ENCODE measurements around the gene PET100.

The PET100 gene

DNA sequence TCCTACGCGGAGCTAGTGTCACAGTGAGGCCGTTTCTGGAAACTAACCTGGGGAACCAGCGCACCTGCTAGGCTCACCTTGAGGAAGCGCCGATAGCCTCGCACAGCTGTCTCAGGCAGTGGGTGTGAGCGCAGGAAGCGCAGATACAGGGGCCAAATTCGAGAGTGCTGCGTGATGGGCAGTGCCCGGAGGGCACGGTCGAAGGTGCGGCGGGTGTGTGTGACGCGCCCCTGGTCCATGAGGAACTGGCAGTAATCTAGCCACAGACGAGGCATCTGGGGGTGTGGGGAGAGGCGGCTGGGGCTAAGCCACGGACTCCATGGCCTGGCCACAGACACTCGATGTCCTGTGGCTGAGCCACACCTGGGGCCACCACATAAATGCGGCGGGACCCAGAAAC is 2.4 kb upstream of the PET100 start:
- Histone ChIP-seq H3K9me3 (ENCODE audit: control insufficient read depth, low read length) (no peaks in the 10 kb centered on the region), H2BK5ac (ENCODE audit: low read depth, low read length, poor library complexity, severe bottlenecking) (no peak overlapping the region), H3K27me3 (ENCODE audit: control insufficient read depth in 1 of 2, insufficient read depth in 1 of 2, low read length in 2 of 2) (no peaks in the 10 kb centered on the region), H3K4me3 (ENCODE audit: insufficient read depth in 1 of 2, low read depth in 1 of 2, low read length in 2 of 2) (no peak overlapping the region), H4K91ac (ENCODE audit: low read length) (peak overlapping the region; percentile 2), H2AFZ (ENCODE audit: low read depth, low read length) (no peak overlapping the region), H2AK5ac (ENCODE audit: low read length, severe bottlenecking) (no peak overlapping the region), H3K36me3 (ENCODE audit: control insufficient read depth in 1 of 2, insufficient read depth in 2 of 2, low read depth in 1 of 2, low read length in 2 of 2) (peaks cover 28 to 64% of the 10 kb centered on the region in 2 experiments), H3K27ac (ENCODE audit: low read length, poor library complexity, severe bottlenecking) (no peak overlapping the region), H3K4me1 (ENCODE audit: control insufficient read depth, insufficient read depth, low read depth, low read length) (peaks cover 28% of the 10 kb centered on the region), H4K8ac (ENCODE audit: low read length) (no peak overlapping the region), H3K4ac (ENCODE audit: low read depth in 1 of 2, low read length in 2 of 2) (no peak overlapping the region), H2BK12ac (ENCODE audit: low read length in 2 of 2) (no peak overlapping the region), H2BK15ac (ENCODE audit: low read depth, poor library complexity, severe bottlenecking) (no peak overlapping the region), H3K18ac (ENCODE audit: low read depth in 1 of 2, low read length in 2 of 2) (no peak overlapping the region), H2BK120ac (ENCODE audit: low read depth, low read length) (no peak overlapping the region), H3K9ac (ENCODE audit: low read length) (no peak overlapping the region), H3K23ac (ENCODE audit: low read length in 2 of 2) (no peak overlapping the region), H3K4me2 (ENCODE audit: low read length, poor library complexity, severe bottlenecking) (no peak overlapping the region), H3K14ac (ENCODE audit: low read length in 2 of 2) (no peak overlapping the region), H3K79me1 (replicated peaks; ENCODE audit: low read length, poor library complexity, severe bottlenecking) (peaks cover 52% of the 10 kb centered on the region)
- no peak for DNase-seq
- 95% methylated on average over 22 of the region's 24 CpGs for WGBS

DNA sequence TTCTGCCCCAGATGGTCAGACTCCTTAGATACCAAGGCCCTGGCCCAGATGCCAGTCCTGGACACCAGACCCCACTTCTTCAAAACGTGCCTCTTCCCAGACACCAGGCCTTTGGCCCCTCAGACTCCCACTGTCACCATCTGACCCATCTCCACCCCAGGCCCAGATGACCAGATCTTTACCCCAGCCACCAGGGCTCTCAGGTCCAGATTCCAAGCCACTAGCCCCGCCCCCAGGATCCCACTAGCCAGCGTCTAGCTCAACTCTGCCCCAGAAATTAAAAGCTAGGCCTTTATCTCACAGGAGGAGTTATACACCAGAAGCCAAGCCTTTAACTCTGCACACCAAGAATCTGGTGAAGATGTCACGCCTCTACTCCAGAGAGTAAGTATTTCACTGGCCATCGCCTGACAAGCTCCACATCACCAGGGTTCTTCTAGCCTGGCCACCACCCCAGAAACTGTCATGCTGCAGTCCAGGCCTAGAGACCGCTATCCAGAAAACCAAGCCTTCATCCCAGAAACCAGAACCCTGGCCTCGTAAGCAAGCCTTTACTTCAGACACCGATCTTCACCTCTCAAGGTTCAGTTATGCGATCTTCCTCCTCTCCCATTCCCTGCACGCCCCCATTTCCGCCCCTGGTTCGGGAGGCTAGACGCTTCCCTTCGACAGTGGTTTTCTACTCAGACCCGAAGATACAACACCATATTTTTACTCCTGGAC is 843 bp upstream of the PET100 start:
- Histone ChIP-seq H3K4me2 (ENCODE audit: low read length, poor library complexity, severe bottlenecking) (peak overlapping the region; percentile 76), H3K4me1 (ENCODE audit: control insufficient read depth, insufficient read depth, low read depth, low read length) (peaks cover 30% of the 10 kb centered on the region), H2AFZ (ENCODE audit: low read depth, low read length) (peak overlapping the region; percentile 15), H2BK5ac (ENCODE audit: low read depth, low read length, poor library complexity, severe bottlenecking) (no peak overlapping the region), H2AK5ac (ENCODE audit: low read length, severe bottlenecking) (no peak overlapping the region), H3K4ac (ENCODE audit: low read depth in 1 of 2, low read length in 2 of 2) (peak overlapping the region in 1 of 2 experiments; percentile 89), H3K18ac (ENCODE audit: low read depth in 1 of 2, low read length in 2 of 2) (peak overlapping the region; percentile 11 to 75), H3K79me1 (replicated peaks; ENCODE audit: low read length, poor library complexity, severe bottlenecking) (peaks cover 59% of the 10 kb centered on the region), H3K9ac (ENCODE audit: low read length) (peak overlapping the region; percentile 99), H4K8ac (ENCODE audit: low read length) (peak overlapping the region; percentile 63), H3K27ac (ENCODE audit: low read length, poor library complexity, severe bottlenecking) (no peak overlapping the region), H4K91ac (ENCODE audit: low read length) (no peak overlapping the region), H2BK15ac (ENCODE audit: low read depth, poor library complexity, severe bottlenecking) (no peak overlapping the region), H2BK120ac (ENCODE audit: low read depth, low read length) (no peak overlapping the region), H3K27me3 (ENCODE audit: control insufficient read depth in 1 of 2, insufficient read depth in 1 of 2, low read length in 2 of 2) (no peaks in the 10 kb centered on the region), H3K4me3 (ENCODE audit: insufficient read depth in 1 of 2, low read depth in 1 of 2, low read length in 2 of 2) (peak overlapping the region; percentile 89 to 100), H3K23ac (ENCODE audit: low read length in 2 of 2) (peak overlapping the region in 1 of 2 experiments; percentile 34), H3K36me3 (ENCODE audit: control insufficient read depth in 1 of 2, insufficient read depth in 2 of 2, low read depth in 1 of 2, low read length in 2 of 2) (peaks cover 17 to 62% of the 10 kb centered on the region in 2 experiments), H3K14ac (ENCODE audit: low read length in 2 of 2) (peak overlapping the region in 1 of 2 experiments; percentile 49), H2BK12ac (ENCODE audit: low read length in 2 of 2) (no peak overlapping the region), H3K9me3 (ENCODE audit: control insufficient read depth, low read length) (no peaks in the 10 kb centered on the region)
- WGBS: 5% methylated on average over 15 of the region's 15 CpGs
- peak; percentile 9 for DNase-seq

DNA sequence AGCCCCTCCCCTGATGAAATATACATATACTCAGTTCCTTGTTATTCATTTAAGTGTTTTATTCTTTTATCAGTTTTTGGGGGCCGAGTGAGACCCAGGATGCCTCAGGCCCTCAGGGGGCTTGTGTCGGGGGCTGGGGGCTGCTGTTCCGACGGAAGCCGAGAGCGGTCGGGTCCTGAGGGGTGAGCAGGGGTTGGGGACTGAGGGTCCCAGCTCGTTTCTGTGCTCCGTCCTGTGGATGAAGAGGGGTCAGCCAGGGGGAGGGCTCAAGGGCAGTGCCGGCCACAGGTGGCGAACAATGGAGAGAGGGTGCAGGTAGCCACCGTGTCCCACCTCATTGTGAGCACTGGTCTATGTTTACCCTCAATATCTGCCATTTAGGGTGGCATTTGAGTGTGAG is 2.0 kb downstream of the PET100 start:
- H2BK12ac ChIP-seq (ENCODE audit: low read length in 2 of 2): no peak overlapping the region
- no peak overlapping the region for H2BK5ac ChIP-seq (ENCODE audit: low read depth, low read length, poor library complexity, severe bottlenecking)
- no peak overlapping the region for H2BK120ac ChIP-seq (ENCODE audit: low read depth, low read length)
- H3K4me2 ChIP-seq (ENCODE audit: low read length, poor library complexity, severe bottlenecking): no peak overlapping the region
- H3K36me3 ChIP-seq (ENCODE audit: control insufficient read depth in 1 of 2, insufficient read depth in 2 of 2, low read depth in 1 of 2, low read length in 2 of 2): peaks cover 9 to 36% of the 10 kb centered on the region in 2 experiments
- H3K27ac ChIP-seq (ENCODE audit: low read length, poor library complexity, severe bottlenecking): no peak overlapping the region
- no peaks in the 10 kb centered on the region for H3K9me3 ChIP-seq (ENCODE audit: control insufficient read depth, low read length)
- H2AFZ ChIP-seq (ENCODE audit: low read depth, low read length): no peak overlapping the region
- no peak overlapping the region for H3K4me3 ChIP-seq (ENCODE audit: insufficient read depth in 1 of 2, low read depth in 1 of 2, low read length in 2 of 2)
- no peak overlapping the region for H3K4ac ChIP-seq (ENCODE audit: low read depth in 1 of 2, low read length in 2 of 2)
- H2BK15ac ChIP-seq (ENCODE audit: low read depth, poor library complexity, severe bottlenecking): no peak overlapping the region
- H3K79me1 ChIP-seq (replicated peaks; ENCODE audit: low read length, poor library complexity, severe bottlenecking): peaks cover 42% of the 10 kb centered on the region
- peaks cover 0 to 20% of the 10 kb centered on the region in 2 experiments for H3K27me3 ChIP-seq (ENCODE audit: control insufficient read depth in 1 of 2, insufficient read depth in 1 of 2, low read length in 2 of 2)
- H3K18ac ChIP-seq (ENCODE audit: low read depth in 1 of 2, low read length in 2 of 2): no peak overlapping the region
- H4K8ac ChIP-seq (ENCODE audit: low read length): no peak overlapping the region
- no peak overlapping the region for H3K14ac ChIP-seq (ENCODE audit: low read length in 2 of 2)
- H2AK5ac ChIP-seq (ENCODE audit: low read length, severe bottlenecking): no peak overlapping the region
- no peak overlapping the region for H3K9ac ChIP-seq (ENCODE audit: low read length)
- peaks cover 33% of the 10 kb centered on the region for H3K4me1 ChIP-seq (ENCODE audit: control insufficient read depth, insufficient read depth, low read depth, low read length)
- no peak overlapping the region for H4K91ac ChIP-seq (ENCODE audit: low read length)
- DNase-seq: no peak
- H3K23ac ChIP-seq (ENCODE audit: low read length in 2 of 2): no peak overlapping the region
- 90% methylated on average over 11 of the region's 12 CpGs for WGBS

DNA sequence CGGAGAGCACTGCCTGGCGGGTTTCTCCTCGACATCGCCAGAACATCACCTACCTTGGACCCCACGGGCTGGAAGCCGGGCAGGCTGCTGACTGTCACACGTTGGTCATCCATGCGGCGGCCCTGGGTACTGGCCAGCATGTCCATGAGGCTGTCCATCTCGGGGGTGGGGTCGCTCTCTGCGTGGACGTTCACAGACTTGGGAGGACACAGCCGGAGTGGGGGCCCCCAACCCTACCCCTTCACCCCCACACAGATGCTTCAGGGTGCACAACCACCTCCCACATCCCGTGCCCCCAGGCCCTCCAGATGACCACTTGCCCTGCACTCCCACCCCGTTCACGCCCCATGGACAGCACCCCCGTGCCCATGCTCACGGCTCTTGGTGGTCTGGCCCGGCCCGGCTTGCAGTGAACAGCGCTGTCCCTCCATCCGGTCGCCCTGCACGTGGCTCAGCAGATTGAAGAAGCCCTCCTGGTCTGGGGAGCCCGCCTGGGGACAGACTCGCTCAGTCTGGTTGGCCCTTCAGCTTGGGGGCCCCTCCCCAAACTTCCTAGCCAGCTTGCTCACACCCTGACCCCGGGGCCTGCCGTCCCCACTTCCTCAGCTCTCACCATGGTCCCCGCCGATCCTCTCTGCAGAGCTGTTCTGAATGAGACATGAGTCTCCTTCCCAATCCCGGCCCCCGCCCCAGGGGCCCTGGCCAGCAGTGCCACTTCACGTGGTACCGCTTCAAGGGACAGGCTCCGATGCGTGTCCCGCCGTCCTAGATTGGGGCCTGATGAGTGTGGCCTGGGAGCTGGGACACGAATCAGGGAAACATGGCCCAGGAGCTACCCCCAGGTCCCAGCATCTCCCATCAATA is 3.0 kb downstream of the PET100 start:
- Histone ChIP-seq H3K14ac (ENCODE audit: low read length in 2 of 2) (no peak overlapping the region), H3K23ac (ENCODE audit: low read length in 2 of 2) (no peak overlapping the region), H3K4me2 (ENCODE audit: low read length, poor library complexity, severe bottlenecking) (no peak overlapping the region), H2BK12ac (ENCODE audit: low read length in 2 of 2) (no peak overlapping the region), H2AK5ac (ENCODE audit: low read length, severe bottlenecking) (no peak overlapping the region), H3K27ac (ENCODE audit: low read length, poor library complexity, severe bottlenecking) (no peak overlapping the region), H3K18ac (ENCODE audit: low read depth in 1 of 2, low read length in 2 of 2) (no peak overlapping the region), H3K4ac (ENCODE audit: low read depth in 1 of 2, low read length in 2 of 2) (no peak overlapping the region), H2BK5ac (ENCODE audit: low read depth, low read length, poor library complexity, severe bottlenecking) (no peak overlapping the region), H2BK120ac (ENCODE audit: low read depth, low read length) (no peak overlapping the region), H3K4me1 (ENCODE audit: control insufficient read depth, insufficient read depth, low read depth, low read length) (peaks cover 35% of the 10 kb centered on the region), H3K79me1 (replicated peaks; ENCODE audit: low read length, poor library complexity, severe bottlenecking) (peaks cover 41% of the 10 kb centered on the region), H2BK15ac (ENCODE audit: low read depth, poor library complexity, severe bottlenecking) (no peak overlapping the region), H3K9ac (ENCODE audit: low read length) (no peak overlapping the region), H4K91ac (ENCODE audit: low read length) (no peak overlapping the region), H3K4me3 (ENCODE audit: insufficient read depth in 1 of 2, low read depth in 1 of 2, low read length in 2 of 2) (no peak overlapping the region), H2AFZ (ENCODE audit: low read depth, low read length) (no peak overlapping the region), H3K9me3 (ENCODE audit: control insufficient read depth, low read length) (no peaks in the 10 kb centered on the region), H3K36me3 (ENCODE audit: control insufficient read depth in 1 of 2, insufficient read depth in 2 of 2, low read depth in 1 of 2, low read length in 2 of 2) (peaks cover 3 to 26% of the 10 kb centered on the region in 2 experiments), H3K27me3 (ENCODE audit: control insufficient read depth in 1 of 2, insufficient read depth in 1 of 2, low read length in 2 of 2) (peaks cover 0 to 27% of the 10 kb centered on the region in 2 experiments), H4K8ac (ENCODE audit: low read length) (no peak overlapping the region)
- no peak for DNase-seq
- 94% methylated on average over 40 of the region's 40 CpGs for WGBS

Data from mesenchymal stem cell (in vitro differentiated cells and primary cell).